ENCODE data around the gene FAAP20.

- no peak for TF ChIP-seq EZH2phosphoT487 (IDR thresholded peaks at IDR 0.05; ENCODE audit: insufficient read depth, low read depth)
- TF ChIP-seq EZH2 (IDR thresholded peaks at IDR 0.05; ENCODE audit: insufficient read depth, poor library complexity, severe bottlenecking): no peak
These were observed 10.8 kb upstream of the FAAP20 start for GRCh38 chr1:2205191-2205952.
